Common myeloid progenitor, CD34-positive (primary cell): ENCODE results near the gene ZNF362. TPM values are rescaled to one million over a fixed set of nuclear protein-coding genes. Genes with fewer than 3 reads are reported as not detected.

ENCODE experiments used
- CTCF ChIA-PET: fragments of 350-600 bp; sonication (Branson Sonifier 250); formaldehyde crosslinking; loops from one replicate; lab custom pipeline; 2021; ENCODE audit warnings: antibody characterized with exemption; lab: Charles Lee
- POLR2A ChIA-PET: fragments of 350-600 bp; sonication (Branson Sonifier 250); formaldehyde crosslinking; loops from one replicate; lab custom pipeline; 2021; ENCODE audit warnings: antibody characterized with exemption; lab: Charles Lee
- DNase-seq, 3 donors: peaks; one replicate each; pipeline versions ENCODE4 v3.0.0 to v3.0.0-alpha.2; 2013
- H3K27ac ChIP-seq, 2 experiments: 1 replicate in 1 of 2; 2 replicates in 1 of 2; pipeline ENCODE4 v1.7.0; 2013; ENCODE audit warnings: inconsistent platforms in 2 of 2, low read length in 2 of 2, mild to moderate bottlenecking in 2 of 2, low read depth in 1 of 2, moderate library complexity in 1 of 2; ENCODE audit not compliant: severe bottlenecking in 2 of 2, insufficient read depth in 1 of 2, poor library complexity in 1 of 2
- H3K27me3 ChIP-seq, 5 experiments: replicated peaks in 2 of 5; 1 replicate in 3 of 5; 2 replicates in 2 of 5; pipeline versions ENCODE4 v1.6.1 to v1.7.0; 2013; ENCODE audit warnings: low read length in 4 of 5, mild to moderate bottlenecking in 2 of 5, moderate library complexity in 2 of 5, inconsistent platforms in 1 of 5; ENCODE audit not compliant: insufficient read depth in 5 of 5, control insufficient read depth in 4 of 5
- H3K36me3 ChIP-seq, 4 experiments: 1 replicate in 2 of 4; 2 replicates in 2 of 4; pipeline versions ENCODE4 v1.6.1 to v1.7.0; 2013; ENCODE audit warnings: low read length in 3 of 4, control low read depth in 1 of 4, mild to moderate bottlenecking in 1 of 4; ENCODE audit not compliant: control insufficient read depth in 4 of 4, insufficient read depth in 4 of 4
- H3K4me1 ChIP-seq, 4 experiments: 1 replicate in 3 of 4; 2 replicates in 1 of 4; pipeline versions ENCODE4 v1.6.1 to v1.7.1; 2013; ENCODE audit warnings: low read length in 3 of 4, mild to moderate bottlenecking in 3 of 4, control low read depth in 1 of 4, inconsistent platforms in 1 of 4, moderate library complexity in 1 of 4; ENCODE audit not compliant: control insufficient read depth in 4 of 4, insufficient read depth in 4 of 4; ENCODE audit errors: control extremely low read depth in 1 of 4
- H3K4me3 ChIP-seq, 7 experiments: 1 replicate in 4 of 7; 2 replicates in 3 of 7; pipeline versions ENCODE4 v1.5.1 to v1.7.0; 2013; ENCODE audit warnings: mild to moderate bottlenecking in 7 of 7, low read length in 6 of 7, moderate library complexity in 6 of 7, inconsistent platforms in 2 of 7, low read depth in 2 of 7, control low read depth in 1 of 7; ENCODE audit not compliant: insufficient read depth in 4 of 7, control insufficient read depth in 1 of 7; ENCODE audit errors: extremely low read depth in 1 of 7
- H3K9me3 ChIP-seq, 5 experiments: 1 replicate in 4 of 5; 2 replicates in 1 of 5; pipeline versions ENCODE4 v1.6.1 to v1.7.1; 2013; ENCODE audit warnings: low read length in 4 of 5, mild to moderate bottlenecking in 2 of 5, inconsistent platforms in 1 of 5, low read depth in 1 of 5, moderate library complexity in 1 of 5; ENCODE audit not compliant: control insufficient read depth in 4 of 5, insufficient read depth in 2 of 5; ENCODE audit errors: control extremely low read depth in 1 of 5
- WGBS: methylation state at CpG from one replicate; pipeline ENCODE4 v1.1.5; 2013; ENCODE audit not compliant: insufficient coverage; 5-methylcytosine and 5-hydroxymethylcytosine counted together
- polyA plus RNA-seq: library from polyadenylated mRNA; unstranded; fragments of 120-200 nt; gene quantifications from one replicate; pipeline ENCODE4 v1.2.1, GENCODE V29; 2013

The ZNF362 gene
- 21.2 TPM for polyA plus RNA-seq

GRCh38 chr1:33256471-33257206 is at the start of gene ZNF362:
Gene ZNF362, plus strand, starts transcription at chr1:33256492. Its CDS starts 14,083 bp downstream, at chr1:33270575.
- WGBS: 0% methylated on average over 59 of the region's 88 CpGs
- Histone ChIP-seq H3K9me3 (no peaks in the 10 kb centered on the region), H3K27me3 (no peaks in the 10 kb centered on the region), H3K36me3 (peaks cover 0 to 4% (median 0%) of the 10 kb centered on the region in 4 experiments), H3K27ac (peak within 1 kb of the TSS; percentile 83 to 95), H3K4me1 (peaks cover 6 to 39% (median 27%) of the 10 kb centered on the region in 4 experiments), H3K4me3 (peak within 1 kb of the TSS; percentile 62 to 98 (median 91))
- ChIA-PET CTCF (interaction anchor here (2.1 kb wide), 1 partner anchor 12 kb away, joined by 5 read pairs; no protein-coding TSS in a partner anchor), POLR2A (interaction anchor here (0.7 kb wide), 1 partner anchor 37 kb away, joined by 7 read pairs; no protein-coding TSS in a partner anchor)
- DNase-seq: peak; percentile 72 to 89 (median 84)

GRCh38 chr1:33211972-33212371 is 44.3 kb upstream of the ZNF362 start:
- Histone ChIP-seq H3K27ac (no peak overlapping the region), H3K36me3 (no peaks in the 10 kb centered on the region), H3K9me3 (peaks cover 0 to 2% (median 0%) of the 10 kb centered on the region in 5 experiments), H3K4me3 (no peak overlapping the region), H3K4me1 (no peaks in the 10 kb centered on the region), H3K27me3 (no peaks in the 10 kb centered on the region)
- no CpG with 5 or more reads among the region's 3 CpGs for WGBS
- POLR2A ChIA-PET: no interaction called here
- CTCF ChIA-PET: interaction anchor here (1.6 kb wide), 1 partner anchor 83 kb away, joined by 6 read pairs; no protein-coding TSS in a partner anchor
- no peak for DNase-seq

- H3K9me3 ChIP-seq: peaks cover 0 to 9% (median 6%) of the 10 kb centered on the region in 5 experiments
- H3K4me1 ChIP-seq: peaks cover 0 to 3% (median under 1%) of the 10 kb centered on the region in 4 experiments
- H3K4me3 ChIP-seq: no peak overlapping the region
- CTCF ChIA-PET: no interaction called here
- no peak for DNase-seq
- no peaks in the 10 kb centered on the region for H3K27me3 ChIP-seq
- no peaks in the 10 kb centered on the region for H3K36me3 ChIP-seq
- POLR2A ChIA-PET: no interaction called here
- 85% methylated on average over 6 of the region's 7 CpGs for WGBS
- H3K27ac ChIP-seq: no peak overlapping the region
Observed at GRCh38 chr1:33219886-33220661, 36.2 kb upstream of the ZNF362 start.

- no peak for DNase-seq
- 90% methylated on average over 11 of the region's 12 CpGs for WGBS
- ChIA-PET POLR2A (no interaction called here), CTCF (no interaction called here)
- Histone ChIP-seq H3K27me3 (no peaks in the 10 kb centered on the region), H3K36me3 (no peaks in the 10 kb centered on the region), H3K4me1 (peaks cover 0 to 3% (median under 1%) of the 10 kb centered on the region in 4 experiments), H3K27ac (no peak overlapping the region), H3K9me3 (peaks cover 0 to 9% (median 6%) of the 10 kb centered on the region in 5 experiments), H3K4me3 (no peak overlapping the region)
Observed at GRCh38 chr1:33220676-33221384, 35.5 kb upstream of the ZNF362 start.

GRCh38 chr1:33221385-33221758 is 34.9 kb upstream of the ZNF362 start:
- WGBS: no CpG with 5 or more reads among the region's 2 CpGs
- H3K4me3 ChIP-seq: no peak overlapping the region
- H3K9me3 ChIP-seq: peaks cover 0 to 9% (median 6%) of the 10 kb centered on the region in 5 experiments
- DNase-seq: no peak
- H3K36me3 ChIP-seq: no peaks in the 10 kb centered on the region
- no peak overlapping the region for H3K27ac ChIP-seq
- CTCF ChIA-PET: no interaction called here
- POLR2A ChIA-PET: no interaction called here
- peaks cover 0 to 3% (median under 1%) of the 10 kb centered on the region in 4 experiments for H3K4me1 ChIP-seq
- H3K27me3 ChIP-seq: no peaks in the 10 kb centered on the region

- POLR2A ChIA-PET: no interaction called here
- H3K27me3 ChIP-seq: peaks cover 0 to 1% (median 0%) of the 10 kb centered on the region in 5 experiments
- H3K4me3 ChIP-seq: no peak overlapping the region
- 100% methylated on average over 1 of the region's 1 CpG for WGBS
- no peak overlapping the region for H3K27ac ChIP-seq
- CTCF ChIA-PET: no interaction called here
- peaks cover 0 to 9% (median 6%) of the 10 kb centered on the region in 5 experiments for H3K9me3 ChIP-seq
- H3K4me1 ChIP-seq: peaks cover 0 to 3% (median under 1%) of the 10 kb centered on the region in 4 experiments
- DNase-seq: no peak
- no peaks in the 10 kb centered on the region for H3K36me3 ChIP-seq
Observed at GRCh38 chr1:33222381-33222780, 33.9 kb upstream of the ZNF362 start.
